Ovary (tissue), 9 donors: ENCODE results near the gene MIP. TPM values are rescaled to one million over a fixed set of nuclear protein-coding genes. Genes with fewer than 3 reads are reported as not detected.

Source experiments
- DNase-seq, 5 donors: peaks; one replicate each; pipeline ENCODE4 v3.0.0-alpha.2; 2019 to 2020
- H3K27ac ChIP-seq, 2 donors: fragments of 200-600 bp; one replicate each; pipeline versions ENCODE4 v1.5.1 to v1.8.0; 2019 to 2022
- H3K27me3 ChIP-seq: fragments of 200-600 bp; one replicate; pipeline ENCODE4 v1.8.0; 2022
- H3K36me3 ChIP-seq: fragments of 200-600 bp; sonication (generic); one replicate; pipeline ENCODE4 v1.5.1; 2019
- H3K4me1 ChIP-seq: one replicate; pipeline ENCODE4 v1.8.1; 2013; ENCODE audit warnings: mild to moderate bottlenecking, moderate library complexity; ENCODE audit not compliant: insufficient read depth
- H3K4me3 ChIP-seq: fragments of 200-600 bp; sonication (generic); one replicate; pipeline ENCODE4 v1.5.1; 2017
- H3K9me3 ChIP-seq, 2 donors: fragments of 200-600 bp in 1 of 2; sonication (generic) in 1 of 2; one replicate each; pipeline versions ENCODE4 v1.5.1 to v1.8.1; 2013 to 2019; ENCODE audit warnings: mild to moderate bottlenecking in 1 of 2, moderate library complexity in 1 of 2
- CTCF ChIP-seq, 3 donors: fragments of 450-650 bp in 2 of 3; fragments of 200-600 bp in 1 of 3; IDR thresholded peaks; one replicate each; pipeline versions ENCODE4 v1.5.1 to v1.8.0; 2016 to 2022; ENCODE audit warnings: antibody characterized with exemption in 3 of 3, mild to moderate bottlenecking in 1 of 3
- EP300 ChIP-seq: sonication (generic); formaldehyde crosslinking; IDR thresholded peaks from one replicate; pipeline ENCODE4 v1.6.1; 2017; ENCODE audit warnings: antibody characterized with exemption
- POLR2A ChIP-seq: fragments of 450-650 bp; IDR thresholded peaks from one replicate; pipeline ENCODE4 v1.6.1; 2017; ENCODE audit warnings: antibody characterized with exemption, mild to moderate bottlenecking, moderate library complexity
- WGBS, 3 donors: extraction: QIAGEN DNeasy Blood & Tissue Kit in 1 of 3; methylation state at CpG; one replicate each; pipeline versions ENCODE4 v1.1.5 to v1.1.7; 2013 to 2017; 5-methylcytosine and 5-hydroxymethylcytosine counted together
- intact Hi-C, 4 donors: fragments of 100-400 bp; cut with DNase I; formaldehyde crosslinking; loops; one replicate each; pipeline versions ENCODE4 v1.11.0 to v1.15.1; 2022 to 2023
- polyA plus RNA-seq, 2 donors: library from polyadenylated mRNA; stranded (reverse); fragments of 200-250 nt in 1 of 2; fragments of 350-450 nt in 1 of 2; fragmentation: Illumina TruSeq in 1 of 2; extraction: RNeasy Lipid Tissue Mini Kit (QIAGEN cat#74804) in 1 of 2; gene quantifications; one replicate each; pipeline ENCODE4 v1.2.3, GENCODE V29; 2013 to 2014
- total RNA-seq, 7 donors: library from RNA; depleted of rRNA in 2 of 7; stranded (reverse); fragments of >200 nt in 2 of 7; fragmentation: NEBNext Ultra II Directional in 3 of 7; extraction: Animal tissue kit (Norgen Biotek cat#: 25700) in 3 of 7; gene quantifications; one replicate each; pipeline versions ENCODE4 v1.1.0 to v1.2.4, GENCODE V29; 2016 to 2023
- donor health status: DM: no; HTN: no; CAD: no; lungs with moderate emphysema.
- donor health status: DM: no; HTN: no; CAD: no.
- donor health status: Bipolar disorder and iron deficiency.
- donor health status: DM: yes; HTN: yes; CAD: no.
- donor health status: DM: no; HTN: no; CAD: no.
- donor health status: DM: yes; HTN: yes; CAD: no.

MIP gene
- total and polyA plus RNA-seq, 9 donors, result 0.23 TPM; not detected in 8

GRCh38 chr12:56490360-56490759, 35.9 kb upstream of the MIP start:
- Histone ChIP-seq H3K9me3 (no peaks in the 10 kb centered on the region), H3K4me1 (peaks cover 8% of the 10 kb centered on the region), H3K27me3 (no peaks in the 10 kb centered on the region), H3K27ac (no peak overlapping the region), H3K36me3 (no peaks in the 10 kb centered on the region), H3K4me3 (no peak overlapping the region)
- DNase-seq, result no peak
- no peak for TF ChIP-seq EP300
- no peak for TF ChIP-seq CTCF (IDR thresholded peaks at IDR 0.05)
- intact Hi-C loops, result no loop called here

GRCh38 chr12:56488041-56488955, 33.8 kb upstream of the MIP start, which contains the start of gene GLS2:
Gene GLS2 (minus strand): TSS chr12:56488161. CDS start chr12:56488118, 43 bp downstream.
- peak within 1 kb of the TSS; percentile 48 for H3K4me3 ChIP-seq
- H3K27ac ChIP-seq, result no peak within 1 kb of the TSS
- intact Hi-C loops, result no loop called here
- H3K27me3 ChIP-seq, result no peaks in the 10 kb centered on the region
- H3K9me3 ChIP-seq, result no peaks in the 10 kb centered on the region
- TF ChIP-seq EP300 (no peak), CTCF (IDR thresholded peaks at IDR 0.05) (no peak), POLR2A (no peak)
- no peaks in the 10 kb centered on the region for H3K36me3 ChIP-seq
- 13 to 16% (median 16%) methylated on average over 59 of the region's 59 CpGs for WGBS, 3 donors
- peak; percentile 68 to 80 (median 72) for DNase-seq
- peaks cover 8% of the 10 kb centered on the region for H3K4me1 ChIP-seq

GRCh38 chr12:56487448-56488040, 33.1 kb upstream of the MIP start:
- WGBS, 3 donors, result 3 to 6% (median 3%) methylated on average over 41 to 44 of the region's 44 CpGs
- Histone ChIP-seq H3K36me3 (no peaks in the 10 kb centered on the region), H3K9me3 (no peaks in the 10 kb centered on the region), H3K27ac (no peak overlapping the region), H3K4me3 (peak overlapping the region; percentile 48), H3K4me1 (peaks cover 8% of the 10 kb centered on the region), H3K27me3 (no peaks in the 10 kb centered on the region)
- no peak for TF ChIP-seq POLR2A
- no peak for TF ChIP-seq CTCF (IDR thresholded peaks at IDR 0.05)
- TF ChIP-seq EP300, result no peak
- intact Hi-C loops, result no loop called here
- DNase-seq, result peak in 4 of 5 donors; percentile 40 to 69 (median 58)

GRCh38 chr12:56486694-56487093, 32.2 kb upstream of the MIP start:
- peaks cover 8% of the 10 kb centered on the region for H3K4me1 ChIP-seq
- H3K27me3 ChIP-seq, result no peaks in the 10 kb centered on the region
- H3K4me3 ChIP-seq, result no peak overlapping the region
- no peaks in the 10 kb centered on the region for H3K9me3 ChIP-seq
- no peak for TF ChIP-seq POLR2A
- TF ChIP-seq CTCF (IDR thresholded peaks at IDR 0.05), result no peak
- TF ChIP-seq EP300, result no peak
- H3K36me3 ChIP-seq, result no peaks in the 10 kb centered on the region
- H3K27ac ChIP-seq, result no peak overlapping the region
- DNase-seq, result no peak
- intact Hi-C loops, result no loop called here
- 82 to 86% (median 85%) methylated on average over 12 of the region's 12 CpGs for WGBS, 3 donors
